CD4-positive, alpha-beta memory T cell (primary cell): ENCODE results near the gene TMIGD2. TPM values are rescaled to one million over a fixed set of nuclear protein-coding genes. Genes with fewer than 3 reads are reported as not detected.
"Not testable (repeated sequence)": the region's sequence is repeated elsewhere in the genome, so short reads cannot be mapped to it uniquely, and the experiment has no call there.

Experiments used
- CTCF ChIA-PET: fragments of 350-600 bp; sonication (Branson Sonifier 250); formaldehyde crosslinking; loops from one replicate; lab custom pipeline; 2021; ENCODE audit warnings: inconsistent platforms; ENCODE audit not compliant: partially characterized antibody; lab: Charles Lee
- POLR2A ChIA-PET: fragments of 350-600 bp; sonication (Branson Sonifier 250); formaldehyde crosslinking; loops from one replicate; lab custom pipeline; 2021; ENCODE audit not compliant: partially characterized antibody; lab: Charles Lee
- DNase-seq, 5 donors: peaks; one replicate each; pipeline versions ENCODE4 v3.0.0 to v3.0.0-alpha.2; 2020 to 2022; ENCODE audit warnings: mixed read lengths in 1 of 5
- H3K27ac ChIP-seq: one replicate; pipeline ENCODE4 v1.7.0; 2013; ENCODE audit warnings: low read depth, low read length
- H3K27me3 ChIP-seq: 2 replicates; pipeline ENCODE4 v1.7.0; 2013; ENCODE audit warnings: mild to moderate bottlenecking, low read length, moderate library complexity; ENCODE audit not compliant: insufficient read depth
- H3K36me3 ChIP-seq: 2 replicates; pipeline ENCODE4 v1.7.0; 2013; ENCODE audit warnings: mild to moderate bottlenecking, low read length, moderate library complexity; ENCODE audit not compliant: insufficient read depth
- H3K4me1 ChIP-seq: 2 replicates; pipeline ENCODE4 v1.7.0; 2013; ENCODE audit warnings: mild to moderate bottlenecking, low read length, moderate library complexity; ENCODE audit not compliant: insufficient read depth
- H3K4me3 ChIP-seq, 2 donors: one replicate each; pipeline ENCODE4 v1.7.0; 2013; ENCODE audit warnings: low read length in 2 of 2, mild to moderate bottlenecking in 1 of 2
- H3K9me3 ChIP-seq, 2 donors: one replicate each; pipeline ENCODE4 v1.7.0; 2013; ENCODE audit warnings: low read length in 2 of 2, control low read depth in 1 of 2; ENCODE audit not compliant: control insufficient read depth in 1 of 2
- H3K27ac Mint-ChIP-seq, 7 donors: one replicate each; pipeline ENCODE4 v1.8.0; 2020 to 2021; ENCODE audit warnings: mixed read lengths in 7 of 7, mild to moderate bottlenecking in 6 of 7, inconsistent platforms in 3 of 7, moderate library complexity in 3 of 7
- H3K27me3 Mint-ChIP-seq, 2 donors: one replicate each; pipeline ENCODE4 v1.8.0; 2020 to 2021; ENCODE audit warnings: mixed read lengths in 2 of 2
- H3K36me3 Mint-ChIP-seq, 2 donors: one replicate each; pipeline ENCODE4 v1.8.0; 2020 to 2021; ENCODE audit warnings: mixed read lengths in 2 of 2, inconsistent platforms in 1 of 2, mild to moderate bottlenecking in 1 of 2
- H3K4me1 Mint-ChIP-seq, 4 donors: one replicate each; pipeline ENCODE4 v1.8.0; 2020 to 2021; ENCODE audit warnings: mixed read lengths in 4 of 4, mild to moderate bottlenecking in 1 of 4
- H3K4me3 Mint-ChIP-seq, 8 donors: one replicate each; pipeline ENCODE4 v1.8.0; 2020 to 2021; ENCODE audit warnings: mixed read lengths in 8 of 8, mild to moderate bottlenecking in 7 of 8, moderate library complexity in 6 of 8, inconsistent platforms in 3 of 8
- H3K9me3 Mint-ChIP-seq, 8 donors: one replicate each; pipeline ENCODE4 v1.8.0; 2020 to 2021; ENCODE audit warnings: mixed read lengths in 8 of 8, mild to moderate bottlenecking in 5 of 8, inconsistent platforms in 3 of 8, moderate library complexity in 1 of 8
- intact Hi-C: fragments of 100-400 bp; cut with micrococcal nuclease; formaldehyde crosslinking; loops from one replicate; pipeline ENCODE4 v1.15.1; 2023
- polyA plus RNA-seq, 2 donors: library from polyadenylated mRNA; unstranded; fragments of 300-500 nt; fragmentation: Illumina TruSeq; gene quantifications; one replicate each; pipeline ENCODE4 v1.2.3, GENCODE V29; 2021
- total RNA-seq, 2 experiments: library from RNA; stranded (reverse); gene quantifications; one replicate each; pipeline ENCODE4 v1.2.3, GENCODE V29; 2021

TMIGD2 gene
- total and polyA plus RNA-seq, 4 experiments from 2014 or later: 6.9 to 23.7 (median 16.1) TPM

GRCh38 chr19:4278010-4278409 is 24.2 kb downstream of the TMIGD2 start:
- Mint-ChIP-seq H3K27ac (no peak overlapping the region), H3K4me3 (peak overlapping the region in 1 of 8 donors; percentile 61), H3K9me3 (no peaks in the 10 kb centered on the region), H3K4me1 (no peaks in the 10 kb centered on the region), H3K36me3 (no peaks in the 10 kb centered on the region), H3K27me3 (peaks cover 13 to 23% of the 10 kb centered on the region in 2 donors)
- intact Hi-C loops: no loop called here
- POLR2A ChIA-PET: interaction anchor here (1.2 kb wide), 1 partner anchor 65 kb away, joined by 4 read pairs; the partner anchor contains the start of gene MPND
- DNase-seq: no peak
- Histone ChIP-seq H3K36me3 (no peaks in the 10 kb centered on the region), H3K4me3 (no peak overlapping the region), H3K9me3 (no peaks in the 10 kb centered on the region), H3K4me1 (no peaks in the 10 kb centered on the region), H3K27ac (no peak overlapping the region), H3K27me3 (peaks cover 3% of the 10 kb centered on the region)
- CTCF ChIA-PET: interaction anchor here (1.0 kb wide), 1 partner anchor 11 kb away, joined by 5 read pairs; no protein-coding TSS in a partner anchor

- no peak for DNase-seq
- no peaks in the 10 kb centered on the region for H3K36me3 ChIP-seq
- no peaks in the 10 kb centered on the region for H3K4me1 Mint-ChIP-seq
- CTCF ChIA-PET: interaction anchor here (0.7 to 1.0 kb wide), 2 partner anchors 10 to 725 kb away, joined by 3 to 5 read pairs; no protein-coding TSS in a partner anchor
- no peaks in the 10 kb centered on the region for H3K4me1 ChIP-seq
- H3K27ac ChIP-seq: no peak overlapping the region
- H3K4me3 Mint-ChIP-seq: no peak overlapping the region
- H3K27me3 Mint-ChIP-seq: peaks cover 10 to 21% of the 10 kb centered on the region in 2 donors
- H3K9me3 Mint-ChIP-seq: no peaks in the 10 kb centered on the region
- intact Hi-C loops: no loop called here
- H3K27ac Mint-ChIP-seq: no peak overlapping the region
- H3K9me3 ChIP-seq: no peaks in the 10 kb centered on the region
- POLR2A ChIA-PET: interaction anchor here (1.2 kb wide), 1 partner anchor 65 kb away, joined by 4 read pairs; the partner anchor contains the start of gene MPND
- H3K4me3 ChIP-seq: no peak overlapping the region
- H3K36me3 Mint-ChIP-seq: no peaks in the 10 kb centered on the region
- H3K27me3 ChIP-seq: peaks cover 3% of the 10 kb centered on the region
Measured at GRCh38 chr19:4277191-4277696, 24.9 kb downstream of the TMIGD2 start.

DNA sequence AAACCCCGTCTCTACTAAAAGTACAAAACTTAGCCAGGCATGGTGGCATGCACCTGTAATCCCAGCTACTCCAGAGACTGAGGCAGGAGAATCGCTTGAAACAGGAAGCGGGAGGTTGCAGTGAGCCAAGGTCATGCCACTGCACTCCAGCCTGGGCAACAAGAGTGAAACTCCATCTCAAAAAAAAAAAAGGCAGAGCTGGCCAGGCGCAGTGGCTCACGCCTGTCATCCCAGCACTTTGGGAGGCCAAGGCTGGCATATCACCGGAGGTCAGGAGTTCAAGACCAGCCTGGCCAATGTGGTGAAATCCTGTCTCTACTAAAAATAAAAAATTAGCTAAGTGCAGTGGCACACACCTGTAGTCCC is 27.9 kb downstream of the TMIGD2 start:
- H3K4me1 ChIP-seq, H3K27ac ChIP-seq, H3K36me3 ChIP-seq, DNase-seq, H3K27ac Mint-ChIP-seq, CTCF ChIA-PET, H3K9me3 ChIP-seq, POLR2A ChIA-PET, H3K4me3 Mint-ChIP-seq, intact Hi-C loops, H3K4me1 Mint-ChIP-seq, H3K36me3 Mint-ChIP-seq, H3K9me3 Mint-ChIP-seq, H3K27me3 Mint-ChIP-seq, H3K27me3 ChIP-seq, H3K4me3 ChIP-seq: not testable (repeated sequence)

DNA sequence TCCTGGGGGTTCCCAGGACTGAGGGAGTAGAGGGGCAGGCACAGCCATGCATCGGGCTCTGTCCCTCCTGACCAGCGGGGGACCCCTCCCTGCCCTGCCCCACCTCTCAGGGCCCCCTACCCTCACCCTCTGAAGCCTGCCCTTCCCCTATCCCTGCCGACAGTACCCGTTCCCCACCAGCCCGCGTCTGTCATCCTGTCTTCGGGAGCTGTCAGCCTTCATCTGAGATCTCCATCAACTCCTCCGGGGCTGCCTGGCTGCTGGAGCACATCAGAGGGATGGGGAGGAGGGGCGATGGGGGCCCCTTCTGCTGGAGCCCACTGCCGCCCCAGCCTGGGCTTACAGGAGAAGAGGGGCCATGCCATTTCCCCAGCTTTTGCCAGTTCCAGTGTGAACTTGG is 29.3 kb downstream of the TMIGD2 start:
- Histone ChIP-seq H3K27me3 (no peaks in the 10 kb centered on the region), H3K36me3 (peaks cover 11% of the 10 kb centered on the region), H3K9me3 (no peaks in the 10 kb centered on the region), H3K4me1 (no peaks in the 10 kb centered on the region), H3K27ac (no peak overlapping the region), H3K4me3 (no peak overlapping the region)
- H3K9me3 Mint-ChIP-seq: no peaks in the 10 kb centered on the region
- no peaks in the 10 kb centered on the region for H3K4me1 Mint-ChIP-seq
- POLR2A ChIA-PET: no interaction called here
- no peak overlapping the region for H3K4me3 Mint-ChIP-seq
- peaks cover 7 to 17% of the 10 kb centered on the region in 2 donors for H3K36me3 Mint-ChIP-seq
- intact Hi-C loops: no loop called here
- no peak overlapping the region for H3K27ac Mint-ChIP-seq
- CTCF ChIA-PET: no interaction called here
- H3K27me3 Mint-ChIP-seq: peaks cover 2% of the 10 kb centered on the region in 2 donors
- DNase-seq: no peak

DNA sequence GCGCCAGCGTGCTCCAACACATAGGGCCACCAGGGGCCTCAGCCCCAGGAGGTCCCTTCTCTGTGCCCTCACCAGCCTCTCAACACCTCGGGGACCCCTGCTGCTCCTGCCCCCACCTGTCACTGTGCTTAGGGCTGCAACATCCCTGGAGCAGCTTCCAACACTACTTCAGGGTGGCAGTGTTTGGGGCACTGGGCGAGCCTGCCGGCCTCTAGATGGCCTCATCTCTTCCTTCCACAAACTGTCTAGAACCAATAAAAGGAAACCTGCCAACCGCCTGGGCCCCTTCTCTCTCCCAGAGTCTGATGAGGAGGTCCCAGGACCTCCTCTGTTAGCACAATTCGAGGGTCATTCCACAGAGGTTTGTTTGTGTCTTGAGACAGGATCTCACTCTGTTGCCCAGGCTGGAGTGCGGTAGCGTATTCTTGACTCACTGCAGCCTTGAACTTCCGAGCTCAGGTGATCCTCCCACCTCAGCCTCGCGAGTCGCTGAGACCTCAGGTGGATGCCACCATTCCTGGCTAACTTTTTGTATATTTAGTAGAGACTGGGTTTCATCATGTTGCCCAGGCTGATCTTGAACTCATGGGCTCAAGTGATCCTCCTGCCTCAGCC is 33.3 kb downstream of the TMIGD2 start:
- DNase-seq: no peak
- H3K4me1 Mint-ChIP-seq: peaks cover 10 to 19% (median 14%) of the 10 kb centered on the region in 4 donors
- peaks cover 30 to 44% of the 10 kb centered on the region in 2 donors for H3K36me3 Mint-ChIP-seq
- no peaks in the 10 kb centered on the region for H3K27me3 Mint-ChIP-seq
- H3K4me3 ChIP-seq: no peak overlapping the region
- no peaks in the 10 kb centered on the region for H3K27me3 ChIP-seq
- H3K9me3 ChIP-seq: no peaks in the 10 kb centered on the region
- H3K27ac ChIP-seq: no peak overlapping the region
- intact Hi-C loops: no loop called here
- H3K4me1 ChIP-seq: peaks cover 7% of the 10 kb centered on the region
- H3K36me3 ChIP-seq: peaks cover 26% of the 10 kb centered on the region
- peak overlapping the region in 1 of 7 donors; percentile 35 for H3K27ac Mint-ChIP-seq
- CTCF ChIA-PET: interaction anchor here (1.0 to 5.8 kb wide), 7 partner anchors 35 to 256 kb away, joined by 3 to 61 read pairs (median 8); partner anchors contain the start of gene FSD1
- POLR2A ChIA-PET: no interaction called here
- H3K4me3 Mint-ChIP-seq: no peak overlapping the region
- no peaks in the 10 kb centered on the region for H3K9me3 Mint-ChIP-seq

- Histone ChIP-seq H3K9me3 (no peaks in the 10 kb centered on the region), H3K27ac (no peak overlapping the region), H3K4me3 (no peak overlapping the region), H3K4me1 (peaks cover 7% of the 10 kb centered on the region), H3K36me3 (peaks cover 28% of the 10 kb centered on the region), H3K27me3 (no peaks in the 10 kb centered on the region)
- no peaks in the 10 kb centered on the region for H3K27me3 Mint-ChIP-seq
- H3K27ac Mint-ChIP-seq: peak overlapping the region in 5 of 7 donors; percentile 22 to 93 (median 70)
- H3K4me1 Mint-ChIP-seq: peaks cover 12 to 19% (median 15%) of the 10 kb centered on the region in 4 donors
- ChIA-PET CTCF (interaction anchor here (0.7 to 5.8 kb wide), 15 partner anchors 11 to 257 kb away, joined by 3 to 61 read pairs (median 6); partner anchors contain the start of genes FSD1, STAP2 and YJU2), POLR2A (interaction anchor here (1.6 kb wide), 1 partner anchor 75 kb away, joined by 3 read pairs; the partner anchor contains the start of gene MPND)
- peaks cover 30 to 47% of the 10 kb centered on the region in 2 donors for H3K36me3 Mint-ChIP-seq
- intact Hi-C loops: loop anchor here (1.0 kb wide), 3 partner anchors 60 to 132 kb away; partner anchors contain the start of gene SH3GL1
- DNase-seq: no peak
- H3K9me3 Mint-ChIP-seq: no peaks in the 10 kb centered on the region
- H3K4me3 Mint-ChIP-seq: no peak overlapping the region
Measured at GRCh38 chr19:4267901-4268815, 34.0 kb downstream of the TMIGD2 start.
